T-helper 1 cell treated with Interleukin-12 subunit alpha and Interleukin-12 subunit beta and Interleukin-4 antibody, amounts not matched to agents 30 ng/mL and 1 ng/mL, for 36 hours (primary cell): ENCODE measurements around the gene CTSH. TPM values are rescaled to one million over a fixed set of nuclear protein-coding genes. Genes with fewer than 3 reads are reported as not detected.
"Not testable (repeated sequence)": the region's sequence is repeated elsewhere in the genome, so short reads cannot be mapped to it uniquely, and the experiment has no call there.

Experiments used
- intact Hi-C: fragments of 100-400 bp; cut with micrococcal nuclease; formaldehyde crosslinking; loops from one replicate; pipeline ENCODE4 v1.15.1; 2024
- total RNA-seq: library from RNA; stranded (reverse); gene quantifications from 2 replicates; pipeline ENCODE4 v1.2.3, GENCODE V29; 2022

Gene CTSH
- total RNA-seq, 1 donor from 2014 or later = 85.0 TPM

DNA sequence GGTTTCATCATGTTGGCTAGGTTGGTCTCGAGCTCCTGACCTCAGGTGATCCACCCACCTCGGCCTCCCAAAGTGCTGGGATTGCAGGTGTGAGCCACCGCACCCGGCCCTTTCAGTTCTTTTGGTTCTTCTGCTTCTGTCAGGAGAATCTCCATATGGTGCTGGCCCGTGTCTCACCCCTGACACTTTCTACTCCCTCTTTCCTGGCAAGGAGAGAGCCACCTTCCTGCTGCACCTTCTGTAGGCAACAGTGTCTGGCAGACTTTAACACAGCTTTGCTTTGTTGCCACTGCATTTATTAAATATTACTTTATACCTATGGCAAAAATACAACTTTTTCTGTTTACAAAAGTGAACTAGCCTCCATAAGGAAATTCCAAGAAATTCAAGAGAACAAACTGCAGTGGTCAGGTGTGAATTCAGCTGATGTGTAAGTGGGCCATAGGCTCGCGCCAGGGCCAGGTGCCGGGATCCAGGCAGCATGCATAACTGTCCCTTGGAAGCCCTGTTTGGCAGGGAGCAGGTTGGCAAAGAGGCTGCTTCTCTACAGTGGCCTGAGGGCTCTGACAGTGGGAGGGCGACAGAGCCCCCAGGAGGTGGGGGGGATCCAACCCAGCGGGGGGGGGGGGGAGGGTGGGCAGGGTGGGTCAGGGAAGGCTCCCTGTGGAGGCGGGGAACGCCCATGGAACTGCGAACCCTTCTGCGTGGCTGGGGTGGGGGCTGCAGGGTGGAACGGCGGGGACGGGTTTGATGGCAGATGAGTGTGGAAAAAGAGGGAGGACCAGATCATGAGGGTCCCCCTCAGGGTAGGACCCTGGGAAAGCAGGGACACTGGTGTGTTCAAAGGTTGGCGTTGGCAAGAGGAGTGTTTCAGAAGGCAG lies 21.1 kb downstream of the CTSH start:
- intact Hi-C loops = no loop called here

DNA sequence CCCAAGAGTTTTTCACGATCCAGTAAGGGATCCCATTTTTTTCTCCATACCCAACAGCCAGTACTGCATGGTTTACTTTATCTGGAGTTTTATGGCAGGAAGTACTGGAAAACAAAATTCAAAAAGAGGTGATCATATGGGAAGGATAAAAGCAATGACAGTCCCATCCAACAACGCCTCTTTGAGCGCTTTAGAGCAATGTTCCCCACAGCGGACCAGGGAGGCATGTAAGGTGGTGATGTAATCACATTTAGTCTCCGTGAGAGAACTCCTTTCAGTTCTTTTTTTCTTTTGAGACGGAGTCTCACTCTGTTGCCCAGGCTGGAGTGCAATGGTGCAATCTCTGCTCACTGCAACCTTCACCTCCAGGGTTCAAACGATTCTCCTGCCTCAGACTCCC lies 21.8 kb downstream of the CTSH start:
- intact Hi-C loops = no loop called here

DNA sequence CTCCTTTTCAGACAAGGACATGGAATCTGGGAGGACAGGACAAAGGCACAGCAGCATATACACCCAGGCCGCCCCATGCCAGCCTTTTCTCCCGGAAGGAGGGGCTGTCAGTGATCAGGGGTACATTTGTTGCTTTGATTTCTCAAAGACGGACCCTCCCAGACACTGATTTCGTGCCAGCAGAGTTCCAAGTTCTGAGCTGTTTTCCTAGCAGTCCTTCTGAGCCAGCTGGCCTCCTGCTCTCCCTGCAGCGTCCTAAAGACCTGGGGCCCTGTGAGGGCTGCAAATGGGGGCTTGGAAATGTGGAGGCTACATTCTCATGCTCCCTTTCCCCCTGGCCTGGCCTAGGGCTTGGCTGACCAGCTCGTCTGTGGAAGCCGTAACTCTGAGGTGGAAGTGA lies 22.3 kb downstream of the CTSH start:
- intact Hi-C loops = no loop called here

DNA sequence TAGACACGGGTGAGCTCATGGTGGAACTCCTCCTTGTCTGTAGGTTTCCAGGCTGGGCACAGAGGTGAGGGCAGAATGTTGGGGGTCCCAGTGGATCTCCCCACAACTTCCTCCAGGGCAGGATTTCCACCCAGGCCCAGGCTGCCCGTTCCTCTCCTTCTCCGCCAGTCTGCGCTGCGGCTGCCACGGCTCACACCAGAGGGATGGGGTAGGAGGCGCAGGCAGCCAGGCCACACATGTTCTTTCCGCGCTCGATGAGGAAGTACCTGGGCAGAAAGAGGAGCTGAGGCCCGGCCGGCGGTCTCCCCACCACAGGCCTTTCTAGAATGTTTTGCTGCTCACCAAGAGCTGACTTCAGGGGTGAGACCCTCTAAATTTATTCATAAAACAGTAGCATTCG lies 22.9 kb downstream of the CTSH start:
- intact Hi-C loops = no loop called here

GRCh38 chr15:78921517-78921916 lies 23.3 kb downstream of the CTSH start:
- intact Hi-C loops = no loop called here

GRCh38 chr15:78917888-78918287 lies 27.0 kb downstream of the CTSH start:
- intact Hi-C loops = no loop called here

DNA sequence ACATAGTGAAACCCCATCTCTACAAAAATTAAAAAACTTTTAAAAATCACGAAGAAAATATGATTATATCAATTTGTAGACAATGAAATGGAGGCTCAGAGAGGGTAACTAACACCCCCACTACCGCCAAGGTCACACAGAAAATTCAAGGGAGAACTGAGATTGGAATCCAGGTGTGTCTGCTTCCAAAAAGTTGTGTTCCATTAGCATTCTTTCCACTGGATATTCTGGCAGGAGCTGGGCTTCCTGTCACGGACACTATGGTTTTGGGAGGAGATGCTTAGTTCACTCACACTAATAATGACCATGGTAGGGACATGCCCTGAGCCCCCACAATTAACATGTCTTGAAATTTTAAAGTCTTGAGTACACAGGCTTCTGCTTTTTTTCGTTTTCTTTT lies 28.8 kb downstream of the CTSH start:
- intact Hi-C loops = no loop called here

DNA sequence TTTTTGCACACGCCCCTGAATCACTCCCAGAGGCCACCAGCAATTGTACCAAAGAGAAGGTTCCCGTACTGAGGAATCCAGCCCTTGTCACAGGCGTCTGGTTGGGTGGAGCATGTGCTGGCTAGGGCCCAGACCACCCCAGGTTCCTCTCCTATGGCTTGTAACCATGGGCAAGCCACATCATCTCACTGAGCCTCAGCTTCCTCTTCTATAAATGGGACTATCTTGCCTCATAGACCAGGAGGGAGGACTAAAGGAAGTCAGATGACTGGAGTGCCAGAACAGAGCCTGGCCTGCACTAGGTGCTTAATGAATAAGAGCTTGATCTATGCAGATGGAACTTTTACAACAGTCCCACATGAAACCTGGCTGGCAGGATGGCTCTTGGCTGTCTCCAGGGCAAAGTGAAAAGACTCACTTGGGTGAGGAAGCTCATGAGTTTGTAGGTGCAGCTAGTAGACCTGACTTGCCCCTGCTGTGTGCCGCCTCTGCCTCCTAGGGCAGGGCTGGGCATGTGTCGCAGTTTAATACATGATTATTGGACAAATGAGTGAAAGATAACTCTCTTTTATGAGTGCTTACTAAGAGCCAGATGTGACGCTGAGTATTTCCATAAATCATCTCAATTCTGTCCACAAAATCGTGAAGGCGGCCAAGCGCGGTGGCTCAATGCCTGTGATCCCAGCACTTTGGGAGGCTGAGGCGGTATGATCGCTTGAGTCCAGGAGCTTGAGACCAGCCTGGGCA lies 29.3 kb downstream of the CTSH start:
- intact Hi-C loops = no loop called here

GRCh38 chr15:78914027-78914764 lies 30.6 kb downstream of the CTSH start:
- intact Hi-C loops = loop anchor here (5.0 kb wide), 1 partner anchor 37 kb away; no protein-coding TSS in a partner anchor

GRCh38 chr15:78913012-78913411 lies 31.8 kb downstream of the CTSH start:
- intact Hi-C loops = loop anchor here (5.0 kb wide), 1 partner anchor 36 kb away; no protein-coding TSS in a partner anchor

- intact Hi-C loops = loop anchor here (5.0 kb wide), 1 partner anchor 35 kb away; no protein-coding TSS in a partner anchor
Observed at GRCh38 chr15:78912316-78912715, 32.5 kb downstream of the CTSH start.

- intact Hi-C loops = loop anchor here (1.0 to 5.0 kb wide), 2 partner anchors 33 to 97 kb away; no protein-coding TSS in a partner anchor
Observed at GRCh38 chr15:78910271-78910670, 34.6 kb downstream of the CTSH start.

GRCh38 chr15:78909791-78910228 lies 35.0 kb downstream of the CTSH start:
- intact Hi-C loops = loop anchor here (1.0 to 5.0 kb wide), 4 partner anchors 33 to 115 kb away; no protein-coding TSS in a partner anchor

- intact Hi-C loops = loop anchor here (1.0 kb wide), 2 partner anchors 70 to 116 kb away; no protein-coding TSS in a partner anchor
Observed at GRCh38 chr15:78909160-78909695, 35.6 kb downstream of the CTSH start.

DNA sequence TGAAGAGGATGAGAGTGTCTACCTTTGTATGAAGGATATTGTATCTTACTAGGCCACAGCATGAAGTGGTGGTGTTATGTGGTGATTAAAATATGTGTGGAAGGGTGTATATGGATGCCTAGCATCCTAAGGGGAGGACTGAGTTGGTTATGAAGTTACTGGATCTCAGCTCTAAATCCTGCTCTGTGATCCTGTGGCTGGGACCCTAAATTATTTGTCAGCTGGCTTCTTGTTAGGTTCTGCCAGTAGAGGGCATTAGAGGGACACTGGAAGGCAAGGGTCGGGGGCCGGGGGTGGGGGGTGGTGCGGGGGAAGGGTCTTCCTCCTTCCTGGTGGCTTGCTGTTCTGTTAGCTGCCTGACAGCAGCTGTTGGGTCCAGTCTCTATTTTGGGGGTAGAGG lies 37.3 kb downstream of the CTSH start:
- intact Hi-C loops = no loop called here

- intact Hi-C loops = no loop called here
Observed at GRCh38 chr15:78906316-78906620, 38.6 kb downstream of the CTSH start.

DNA sequence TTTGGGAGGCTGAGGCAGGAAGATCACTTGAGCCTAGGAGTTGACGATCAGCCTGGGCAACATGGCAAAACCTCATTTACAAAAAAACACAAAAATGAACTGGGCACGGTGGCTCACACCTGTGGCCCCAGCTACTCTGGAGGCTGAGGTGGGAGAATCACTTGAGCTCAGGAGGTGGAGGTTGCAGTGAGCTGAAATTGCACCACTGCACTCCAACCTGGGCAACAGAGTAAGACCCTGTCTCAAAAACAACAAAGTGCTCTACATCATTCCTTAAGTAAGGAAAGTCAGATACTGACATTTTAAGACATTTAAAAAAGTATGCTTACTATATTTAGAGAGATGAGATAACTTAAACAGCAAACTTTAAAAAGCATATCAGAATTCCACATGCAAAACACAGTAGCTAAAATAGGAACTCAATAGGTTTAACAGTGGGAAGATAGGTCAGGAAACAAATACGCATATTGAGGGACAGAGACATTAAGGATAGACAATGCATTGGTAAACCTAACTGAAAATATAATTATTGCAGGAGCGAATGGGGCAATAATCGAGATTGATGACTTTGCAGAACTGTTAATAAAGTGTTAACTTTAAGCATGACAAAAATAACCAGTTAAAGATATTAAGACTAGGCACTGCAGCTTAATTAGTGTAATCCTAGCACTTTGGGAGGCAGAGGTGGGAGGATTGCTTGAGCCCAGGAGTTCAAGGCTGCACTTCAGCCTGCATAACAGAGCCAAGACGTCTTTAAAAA lies 40.1 kb downstream of the CTSH start:
- intact Hi-C loops = no loop called here

DNA sequence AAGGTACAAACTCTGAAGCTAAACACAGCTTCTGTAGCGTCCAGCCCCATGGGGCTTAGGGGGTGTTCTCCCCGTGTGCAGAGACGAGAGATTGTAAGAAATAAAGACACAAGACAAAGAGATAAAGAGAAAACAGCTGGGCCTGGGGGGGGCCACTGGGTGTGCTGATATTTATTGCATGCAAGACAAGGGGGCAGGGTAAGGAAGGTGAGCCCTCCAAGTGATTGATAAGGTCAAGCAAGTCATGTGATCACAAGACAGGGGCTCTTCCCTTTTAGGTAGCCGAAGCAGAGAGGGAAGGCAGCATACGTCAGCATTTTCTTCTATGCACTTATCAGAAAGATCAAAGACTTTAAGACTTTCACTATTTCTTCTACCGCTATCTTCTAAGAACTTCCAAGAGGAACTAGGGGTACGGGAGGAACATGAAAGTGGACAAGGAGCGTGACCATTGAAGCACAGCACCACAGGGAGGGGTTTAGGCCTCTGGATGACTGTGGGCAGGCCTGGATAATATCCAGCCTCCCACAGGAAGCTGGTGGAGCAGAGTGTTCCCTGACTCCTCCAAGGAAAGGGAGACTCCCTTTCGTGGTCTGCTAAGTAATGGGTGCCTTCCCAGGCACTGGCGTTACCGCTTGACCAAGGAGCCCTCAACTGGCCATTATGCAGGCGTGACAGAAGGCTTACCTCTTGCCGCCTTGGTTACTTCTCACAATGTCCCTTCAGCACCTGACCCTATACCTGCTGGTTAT lies 42.4 kb downstream of the CTSH start:
- intact Hi-C loops = not testable (repeated sequence)

GRCh38 chr15:78900819-78901533 lies 43.9 kb downstream of the CTSH start:
- intact Hi-C loops = not testable (repeated sequence)
